Activated CD4-positive, alpha-beta T cell treated with anti-CD3 and anti-CD28 coated beads for 4 hours (primary cell): ENCODE measurements around the gene TMPRSS5.

Experiments
- DNase-seq, 2 donors: peaks; one replicate each; pipeline ENCODE4 v3.0.0-alpha.2; 2020

Gene TMPRSS5

GRCh38 chr11:113666584-113666983 is 39.5 kb downstream of the TMPRSS5 start:
- DNase-seq: no peak

GRCh38 chr11:113664981-113665710 is 41.0 kb downstream of the TMPRSS5 start:
- DNase-seq: no peak

- DNase-seq: no peak
Observed at GRCh38 chr11:113664069-113664980, 41.8 kb downstream of the TMPRSS5 start.

- no peak for DNase-seq
Observed at GRCh38 chr11:113663567-113663966, 42.5 kb downstream of the TMPRSS5 start.

GRCh38 chr11:113655771-113656170 is 50.3 kb downstream of the TMPRSS5 start:
- no peak for DNase-seq

GRCh38 chr11:113651023-113651422 is 55.1 kb downstream of the TMPRSS5 start:
- DNase-seq: no peak

- no peak for DNase-seq
Observed at GRCh38 chr11:113649311-113649710, 56.8 kb downstream of the TMPRSS5 start.

GRCh38 chr11:113647856-113648255 is 58.3 kb downstream of the TMPRSS5 start:
- DNase-seq: no peak

GRCh38 chr11:113647108-113647507 is 59.0 kb downstream of the TMPRSS5 start:
- DNase-seq: no peak

GRCh38 chr11:113645593-113646349 is 60.3 kb downstream of the TMPRSS5 start:
- DNase-seq: no peak

- no peak for DNase-seq
Observed at GRCh38 chr11:113644605-113645004, 61.5 kb downstream of the TMPRSS5 start.

GRCh38 chr11:113643701-113644100 is 62.4 kb downstream of the TMPRSS5 start:
- DNase-seq: no peak

- no peak for DNase-seq
Observed at GRCh38 chr11:113643006-113643585, 63.0 kb downstream of the TMPRSS5 start.

GRCh38 chr11:113642090-113642489 is 64.0 kb downstream of the TMPRSS5 start:
- no peak for DNase-seq

GRCh38 chr11:113638376-113638775 is 67.7 kb downstream of the TMPRSS5 start:
- DNase-seq: no peak

- DNase-seq: no peak
Observed at GRCh38 chr11:113637636-113638035, 68.5 kb downstream of the TMPRSS5 start.
